Activated CD8-positive, alpha-beta memory T cell treated with anti-CD3 and anti-CD28 coated beads, Interleukin-2, amount 50 U/mL, for 4 hours (primary cell): ENCODE results near the gene DSC1.

Experiments used
- DNase-seq: peaks from one replicate; pipeline ENCODE4 v3.0.0-alpha.2; 2020

DSC1 gene

GRCh38 chr18:31102025-31102684 is 60.5 kb downstream of the DSC1 start, which contains the start of gene DSC2:
TSS of gene DSC2 (minus strand) at chr18:31102421. CDS start at chr18:31101971, 450 bp downstream.
- no peak for DNase-seq

DNA sequence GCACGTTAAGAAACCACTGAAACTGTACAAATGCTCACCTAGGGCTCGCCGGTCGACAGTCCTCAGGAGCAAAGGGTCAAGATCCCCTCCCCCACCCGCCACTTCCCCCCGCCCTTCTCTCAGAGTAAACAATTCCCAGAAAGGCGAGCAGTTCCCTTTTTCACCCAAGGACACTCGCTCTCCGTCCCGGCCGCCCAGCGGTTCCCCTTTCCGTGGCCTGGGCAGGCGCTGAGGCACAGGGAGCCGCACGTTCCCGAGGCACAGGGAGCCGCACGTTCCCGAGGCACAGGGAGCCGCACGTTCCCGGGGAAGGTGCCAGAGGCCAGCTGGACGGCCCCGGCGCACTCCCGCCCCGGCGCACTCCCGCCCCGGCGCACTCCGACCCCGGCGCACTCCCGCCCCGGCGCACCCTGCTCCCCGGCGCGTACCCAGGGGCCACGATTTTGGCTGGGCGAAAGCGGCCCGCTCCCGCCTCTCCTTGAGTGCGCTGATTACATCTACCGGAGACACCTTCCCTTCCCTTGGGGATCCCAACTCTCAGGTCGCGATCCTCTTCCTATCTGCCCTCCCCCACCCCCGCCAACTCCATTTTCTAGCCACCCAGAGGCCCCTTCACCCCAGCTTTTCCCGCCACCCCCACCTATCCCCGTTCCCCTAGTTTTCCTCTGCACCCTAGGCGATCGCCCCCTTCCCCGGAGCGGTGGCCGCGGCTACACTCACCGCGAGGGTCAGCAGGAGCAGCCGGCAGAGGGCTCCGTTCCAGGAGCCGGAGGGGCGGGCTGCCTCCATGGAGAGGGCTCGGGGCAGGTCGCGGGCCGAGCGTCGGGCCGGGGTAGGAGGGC is 61.3 kb downstream of the DSC1 start:
- no peak for DNase-seq

DNA sequence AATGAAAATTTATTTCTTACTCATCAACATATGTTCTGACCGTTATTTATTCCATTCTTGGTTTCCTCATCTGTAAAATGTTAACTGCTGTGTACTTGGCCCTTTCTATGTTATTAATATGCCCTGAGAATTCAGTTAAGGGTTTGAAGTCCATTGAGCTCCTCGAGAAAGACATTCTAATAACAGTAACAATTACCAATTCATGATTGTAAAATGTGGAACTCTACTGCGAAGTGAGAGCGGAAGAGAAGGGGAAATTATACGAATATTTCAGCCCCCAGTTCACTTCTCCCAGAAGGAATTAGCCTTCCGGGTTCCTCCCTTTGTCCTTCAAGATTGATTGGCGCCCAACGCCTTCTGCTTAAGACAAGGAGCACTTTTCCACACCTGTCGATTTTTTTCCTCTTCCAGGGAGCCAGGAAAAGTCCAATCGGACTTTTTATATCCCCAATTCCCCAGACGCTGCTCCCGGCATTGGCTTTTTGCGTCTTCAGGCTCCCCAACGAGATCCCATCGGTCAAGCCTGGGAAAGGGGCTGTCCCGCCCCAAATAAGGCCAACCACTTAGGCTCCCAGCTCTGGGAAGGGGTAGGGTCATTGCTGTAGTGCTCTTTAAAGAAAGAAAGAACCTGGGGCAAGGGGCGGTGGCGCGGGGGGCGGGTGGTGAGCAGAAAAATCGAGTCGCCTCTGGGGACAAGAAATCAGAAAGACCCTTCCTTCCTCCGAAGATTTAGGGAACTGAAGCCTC is 62.0 kb downstream of the DSC1 start:
- DNase-seq, result no peak

GRCh38 chr18:31099450-31100230 is 63.0 kb downstream of the DSC1 start:
- no peak for DNase-seq

DNA sequence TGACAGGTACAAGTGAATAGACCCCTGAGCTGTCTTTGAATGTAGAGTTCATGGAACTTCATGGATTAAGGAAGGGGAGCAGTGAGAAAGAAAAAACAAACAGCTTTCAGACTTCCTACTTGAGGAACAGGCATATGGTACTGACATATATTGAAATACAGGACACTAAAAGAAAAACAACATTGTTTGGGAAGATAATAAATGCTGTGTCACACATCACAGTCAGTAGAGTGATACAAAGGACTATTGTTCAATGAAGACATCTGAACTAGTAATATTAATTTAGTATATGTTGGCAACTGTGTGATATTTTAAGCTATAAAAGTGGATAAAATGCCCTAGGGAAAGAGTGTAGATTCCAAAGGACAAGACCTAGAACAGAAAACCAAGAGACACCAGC is 63.8 kb downstream of the DSC1 start:
- DNase-seq, result no peak

- no peak for DNase-seq
Observed at GRCh38 chr18:31097666-31098065, 65.0 kb downstream of the DSC1 start.

DNA sequence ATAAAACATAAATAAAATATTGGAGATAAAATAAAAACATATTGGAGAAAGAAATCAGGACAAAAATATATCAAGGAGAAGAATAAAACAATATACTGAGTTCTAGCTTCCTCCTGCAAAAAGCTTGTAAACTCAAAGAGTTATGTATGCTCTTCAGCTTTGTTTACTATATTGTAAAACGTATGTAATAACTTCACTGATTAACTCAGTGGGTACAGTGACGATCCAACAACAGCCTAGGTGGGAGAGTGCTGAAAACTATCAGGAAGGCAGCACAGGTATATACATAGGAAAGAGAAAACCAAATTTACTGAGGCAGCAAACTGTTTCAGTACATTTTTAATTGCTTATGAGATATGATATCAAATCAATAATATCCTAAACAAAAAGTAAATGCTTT is 68.8 kb downstream of the DSC1 start:
- no peak for DNase-seq

GRCh38 chr18:31093294-31093693 is 69.4 kb downstream of the DSC1 start:
- DNase-seq, result no peak

- DNase-seq, result no peak
Observed at GRCh38 chr18:31091350-31091749, 71.3 kb downstream of the DSC1 start.

GRCh38 chr18:31088532-31088931 is 74.1 kb downstream of the DSC1 start:
- DNase-seq, result no peak

- DNase-seq, result no peak
Observed at GRCh38 chr18:31079973-31080372, 82.7 kb downstream of the DSC1 start.
